Measurements from ENCODE around the gene KL. TPM values are rescaled to one million over a fixed set of nuclear protein-coding genes. Genes with fewer than 3 reads are reported as not detected.

KL gene
- total and polyA plus RNA-seq, 2 experiments from 2014 or later: not detected

GRCh38 chr13:33107361-33107760, 91.1 kb downstream of the KL start:
- TF ChIP-seq CTCF (IDR thresholded peaks at IDR 0.05; ENCODE audit: low read depth, low read length): no peak
- H3K27me3 ChIP-seq: no peaks in the 10 kb centered on the region
- H3K9me3 ChIP-seq (ENCODE audit: low read depth): no peaks in the 10 kb centered on the region
- no peak overlapping the region for H3K4me3 ChIP-seq
- peaks cover 22% of the 10 kb centered on the region for H3K36me3 ChIP-seq
- H3K27ac ChIP-seq: peak overlapping the region; percentile 53
- H3K4me1 ChIP-seq (ENCODE audit: low read depth): peaks cover 6% of the 10 kb centered on the region
- peak in 1 of 2 donors; percentile 32 for DNase-seq (ENCODE audit: low read depth in 1 of 2, low spot score in 1 of 2)

DNA sequence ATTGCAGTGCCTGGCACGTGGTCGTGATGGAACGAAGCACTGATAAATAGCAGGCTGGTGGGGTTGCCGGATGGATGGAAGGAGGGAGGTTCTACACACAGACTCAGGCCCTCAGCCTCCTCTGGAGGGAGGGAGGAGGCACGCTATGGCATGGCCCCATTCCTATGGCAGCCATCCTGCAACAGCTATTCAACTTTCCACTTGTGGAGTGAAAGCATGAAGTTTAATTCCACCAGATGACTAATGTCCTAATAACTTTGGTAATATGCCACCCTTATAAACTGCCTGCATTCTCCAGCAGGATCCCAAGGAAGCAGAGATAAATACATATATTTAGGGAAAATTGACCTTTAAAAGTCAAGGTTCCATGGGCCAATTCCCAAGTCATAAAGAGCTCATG, 92.4 kb downstream of the KL start:
- H3K27ac ChIP-seq: no peak overlapping the region
- H3K4me1 ChIP-seq (ENCODE audit: low read depth): peaks cover 6% of the 10 kb centered on the region
- peak in 1 of 2 donors; percentile 32 for DNase-seq (ENCODE audit: low read depth in 1 of 2, low spot score in 1 of 2)
- H3K27me3 ChIP-seq: no peaks in the 10 kb centered on the region
- H3K4me3 ChIP-seq: no peak overlapping the region
- peaks cover 34% of the 10 kb centered on the region for H3K36me3 ChIP-seq
- TF ChIP-seq CTCF (IDR thresholded peaks at IDR 0.05; ENCODE audit: low read depth, low read length): no peak
- H3K9me3 ChIP-seq (ENCODE audit: low read depth): no peaks in the 10 kb centered on the region

DNA sequence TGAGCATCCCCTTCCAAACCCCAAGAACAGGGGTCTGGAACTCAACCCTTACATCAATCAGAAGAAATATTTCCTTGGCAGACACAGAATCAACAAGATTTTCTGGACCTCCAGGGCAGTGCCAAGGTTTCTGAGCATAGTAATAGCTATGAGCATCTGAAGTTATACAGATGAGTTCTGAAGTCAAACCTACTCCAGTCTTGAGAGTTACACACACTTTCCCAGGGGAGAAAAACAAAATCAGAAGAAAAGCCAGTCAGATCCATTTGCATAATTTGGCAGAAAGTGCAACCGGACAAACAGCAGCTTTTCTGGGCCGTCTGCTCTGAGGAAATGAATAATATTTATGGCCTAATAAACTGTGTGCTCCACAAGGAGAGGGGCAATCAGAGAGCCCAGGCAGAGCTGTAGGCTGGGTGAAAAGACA, 93.1 kb downstream of the KL start:
- Histone ChIP-seq H3K27me3 (no peaks in the 10 kb centered on the region), H3K27ac (no peak overlapping the region), H3K9me3 (ENCODE audit: low read depth) (no peaks in the 10 kb centered on the region), H3K4me1 (ENCODE audit: low read depth) (peaks cover 6% of the 10 kb centered on the region), H3K36me3 (peaks cover 38% of the 10 kb centered on the region), H3K4me3 (no peak overlapping the region)
- no peak for TF ChIP-seq CTCF (IDR thresholded peaks at IDR 0.05; ENCODE audit: low read depth, low read length)
- DNase-seq (ENCODE audit: low read depth in 1 of 2, low spot score in 1 of 2): no peak

DNA sequence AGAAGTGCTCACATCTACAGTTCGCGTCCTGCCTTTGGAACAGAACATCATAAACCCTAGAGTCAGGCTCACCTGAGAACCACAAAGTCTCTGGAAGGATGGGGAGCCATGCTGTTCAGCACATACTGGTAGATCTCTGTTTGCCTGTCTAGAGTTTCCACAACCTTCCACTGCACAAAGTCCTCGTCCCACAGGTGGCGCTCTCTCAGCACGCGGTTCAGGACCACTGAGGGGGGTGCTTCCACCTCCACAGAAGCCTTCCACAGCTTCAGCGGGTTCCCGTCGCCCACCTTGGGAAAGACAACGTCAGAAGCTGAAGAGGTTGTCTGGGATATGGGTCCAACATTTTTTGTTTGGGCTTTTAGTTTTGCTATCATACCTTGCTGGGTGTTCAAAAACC, 93.6 kb downstream of the KL start:
- DNase-seq (ENCODE audit: low read depth in 1 of 2, low spot score in 1 of 2): no peak
- H3K27ac ChIP-seq: no peak overlapping the region
- H3K4me1 ChIP-seq (ENCODE audit: low read depth): peaks cover 6% of the 10 kb centered on the region
- H3K9me3 ChIP-seq (ENCODE audit: low read depth): no peaks in the 10 kb centered on the region
- peak; percentile 19 for TF ChIP-seq CTCF (IDR thresholded peaks at IDR 0.05; ENCODE audit: low read depth, low read length)
- no peak overlapping the region for H3K4me3 ChIP-seq
- H3K36me3 ChIP-seq: peaks cover 38% of the 10 kb centered on the region
- no peaks in the 10 kb centered on the region for H3K27me3 ChIP-seq

DNA sequence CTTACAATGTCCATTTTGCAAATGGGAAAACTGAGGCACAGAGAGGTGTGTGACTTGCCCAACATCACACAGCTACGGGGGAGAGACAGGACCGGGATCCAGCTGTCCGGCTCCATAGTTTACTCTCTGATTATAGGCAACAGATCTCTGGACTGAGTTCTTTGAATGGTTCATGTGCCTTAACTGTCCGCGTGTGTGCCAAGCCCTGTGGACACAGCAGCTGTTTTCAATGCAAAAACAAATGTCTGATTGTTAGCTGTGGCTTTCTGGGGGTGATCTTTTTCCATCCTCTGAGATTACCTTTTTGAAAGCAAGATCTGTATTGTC, 94.1 kb downstream of the KL start:
- H3K4me3 ChIP-seq: no peak overlapping the region
- H3K36me3 ChIP-seq: peaks cover 33% of the 10 kb centered on the region
- H3K27me3 ChIP-seq: no peaks in the 10 kb centered on the region
- H3K27ac ChIP-seq: no peak overlapping the region
- no peaks in the 10 kb centered on the region for H3K9me3 ChIP-seq (ENCODE audit: low read depth)
- H3K4me1 ChIP-seq (ENCODE audit: low read depth): peaks cover 6% of the 10 kb centered on the region
- TF ChIP-seq CTCF (IDR thresholded peaks at IDR 0.05; ENCODE audit: low read depth, low read length): no peak
- no peak for DNase-seq (ENCODE audit: low read depth in 1 of 2, low spot score in 1 of 2)

Data from cardiac muscle cell (in vitro differentiated cells and primary cell).